ENCODE measurements around the gene U2AF2. TPM values are rescaled to one million over a fixed set of nuclear protein-coding genes. Genes with fewer than 3 reads are reported as not detected.

The U2AF2 gene
- total RNA-seq, 1 experiment from 2014 or later = 321 TPM

GRCh38 chr19:55623561-55623960 is 31.3 kb upstream of the U2AF2 start:
- no peak overlapping the region for H2BK12ac ChIP-seq (ENCODE audit: insufficient read length, low read depth, low read length)
- no peaks in the 10 kb centered on the region for H3K27me3 ChIP-seq (ENCODE audit: insufficient read depth, low read length)
- H3K4me1 ChIP-seq (ENCODE audit: insufficient read depth, low read length) = no peaks in the 10 kb centered on the region
- H2BK5ac ChIP-seq (ENCODE audit: insufficient read length, low read length) = no peak overlapping the region
- no peak for TF ChIP-seq CTCF (conservative IDR thresholded peaks at IDR 0.05)
- no peak for DNase-seq
- Mint-ChIP-seq H3K27ac (peak overlapping the region in 1 of 3 experiments; percentile 98; a peak in 1 of 7 replicates), H3K9me3 (no peaks in the 10 kb centered on the region; a peak in 1 of 5 replicates), H3K4me3 (peak overlapping the region; percentile 85 to 89), H3K27me3 (ENCODE audit: low read depth) (peaks cover 4% of the 10 kb centered on the region), H3K36me3 (ENCODE audit: insufficient read depth in 1 of 3, low read depth in 3 of 3) (peaks cover 12 to 25% (median 23%) of the 10 kb centered on the region in 3 experiments; a peak in 6 of 7 replicates), H3K4me1 (peaks cover 8 to 14% of the 10 kb centered on the region in 2 experiments)
- H2AK5ac ChIP-seq (ENCODE audit: insufficient read length, low read length) = no peak overlapping the region
- no peaks in the 10 kb centered on the region for H3K79me1 ChIP-seq (ENCODE audit: insufficient read depth, low read depth, low read length, poor library complexity, severe bottlenecking)
- no peaks in the 10 kb centered on the region for H4K20me1 ChIP-seq (ENCODE audit: control insufficient read depth, insufficient read depth, insufficient read length)
- H3K79me2 ChIP-seq (ENCODE audit: insufficient read depth, low read length) = no peaks in the 10 kb centered on the region
- H3K4ac ChIP-seq (ENCODE audit: low read depth, low read length) = no peak overlapping the region
- H3K9ac ChIP-seq (ENCODE audit: extremely low read depth, insufficient read length, low read length) = no peak overlapping the region
- H4K5ac ChIP-seq (ENCODE audit: insufficient read length, low read depth, low read length) = no peak overlapping the region
- H2BK20ac ChIP-seq (ENCODE audit: low read depth, low read length, poor library complexity, severe bottlenecking) = no peak overlapping the region
- H3K18ac ChIP-seq (ENCODE audit: insufficient read length, low read depth, low read length) = no peak overlapping the region
- H3K23ac ChIP-seq (ENCODE audit: insufficient read length, low read depth, low read length) = no peak overlapping the region
- H3K23me2 ChIP-seq (ENCODE audit: insufficient read length, low read depth, low read length, poor library complexity, severe bottlenecking) = no peaks in the 10 kb centered on the region
- no peak overlapping the region for H3K27ac ChIP-seq (ENCODE audit: insufficient read length, low read depth, low read length)
- H2AFZ ChIP-seq (ENCODE audit: low read length) = no peak overlapping the region
- H3K56ac ChIP-seq (ENCODE audit: insufficient read length, low read depth, low read length) = no peak overlapping the region
- WGBS (ENCODE audit: extremely low coverage, insufficient read length, low lambda C conversion rate) = no CpG with 5 or more reads among the region's 7 CpGs
- no peaks in the 10 kb centered on the region for H3K9me3 ChIP-seq (ENCODE audit: control insufficient read depth, low read depth, low read length)
- H4K91ac ChIP-seq (ENCODE audit: insufficient read length, low read depth, low read length) = no peak overlapping the region
- no peak overlapping the region for H4K8ac ChIP-seq (replicated peaks; ENCODE audit: insufficient read length, low read depth, low read length)
- H3K14ac ChIP-seq (ENCODE audit: insufficient read depth, low read length) = no peak overlapping the region
- H2BK15ac ChIP-seq (ENCODE audit: low read depth, low read length) = no peak overlapping the region
- no peak overlapping the region for H3T11ph ChIP-seq (ENCODE audit: low read length)
- H3K4me2 ChIP-seq (ENCODE audit: insufficient read depth, insufficient read length, low read length) = peak overlapping the region; percentile 27
- H2BK120ac ChIP-seq (ENCODE audit: low read depth, low read length, poor library complexity, severe bottlenecking) = no peak overlapping the region
